KG1 (cell line): ENCODE results near the gene SLC4A1.

Experiments used
- DNase-seq: peaks from one replicate; lab custom pipeline; 2025; lab: John Stamatoyannopoulos, UW

Gene SLC4A1

DNA sequence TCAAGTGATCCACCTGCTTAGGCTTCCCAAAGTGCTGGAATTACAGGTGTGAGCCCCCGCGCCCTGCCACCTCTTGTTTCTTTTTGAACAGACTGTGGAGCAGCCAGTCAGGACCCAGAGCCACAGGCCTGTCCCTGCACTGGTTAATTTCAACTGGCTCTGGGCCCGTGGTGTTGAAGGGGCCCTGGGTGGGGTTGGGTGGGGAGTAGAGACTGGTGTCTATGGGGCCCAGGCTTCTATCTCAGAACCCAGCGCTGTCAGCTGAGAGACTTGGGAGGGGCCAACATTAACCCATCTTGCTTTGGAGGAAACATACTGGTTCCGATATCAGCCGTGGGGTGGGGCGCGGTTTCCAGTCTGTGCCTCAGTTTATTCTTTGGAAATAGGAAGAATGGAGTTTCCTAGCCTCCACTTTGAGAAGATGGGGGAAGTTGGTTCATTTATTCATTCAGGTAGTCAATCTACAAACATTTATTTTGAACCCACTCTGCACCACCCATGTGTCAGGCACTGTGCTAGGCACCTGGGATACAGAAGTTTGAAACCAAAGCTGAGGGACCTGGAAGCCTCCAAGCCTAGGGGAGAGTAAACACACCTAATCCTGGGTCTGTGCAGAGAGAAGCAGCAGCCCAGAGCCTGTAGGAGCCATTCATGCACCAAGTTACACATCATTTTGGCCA lies 15.5 kb upstream of the SLC4A1 start:
- no peak for DNase-seq

DNA sequence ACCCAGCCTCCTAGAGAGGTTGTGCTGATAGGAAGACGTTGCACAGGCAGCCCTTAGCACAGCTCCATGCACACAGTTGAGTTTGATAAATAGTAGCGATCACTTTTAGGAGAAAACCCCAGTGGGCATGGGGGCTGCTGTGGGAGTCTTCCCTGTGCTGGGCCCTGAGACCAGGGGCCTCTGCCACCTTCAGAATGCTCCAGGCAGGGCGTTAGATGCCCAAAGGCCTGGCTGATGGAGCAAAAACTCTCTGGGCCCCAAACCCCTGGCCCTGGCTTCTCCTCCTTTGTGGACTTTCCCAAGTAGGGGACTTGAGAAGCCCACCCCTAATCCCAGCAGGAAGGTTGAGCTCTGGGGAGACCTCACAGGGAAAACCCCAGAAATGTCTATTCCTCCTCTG lies 14.3 kb upstream of the SLC4A1 start:
- DNase-seq, result no peak

DNA sequence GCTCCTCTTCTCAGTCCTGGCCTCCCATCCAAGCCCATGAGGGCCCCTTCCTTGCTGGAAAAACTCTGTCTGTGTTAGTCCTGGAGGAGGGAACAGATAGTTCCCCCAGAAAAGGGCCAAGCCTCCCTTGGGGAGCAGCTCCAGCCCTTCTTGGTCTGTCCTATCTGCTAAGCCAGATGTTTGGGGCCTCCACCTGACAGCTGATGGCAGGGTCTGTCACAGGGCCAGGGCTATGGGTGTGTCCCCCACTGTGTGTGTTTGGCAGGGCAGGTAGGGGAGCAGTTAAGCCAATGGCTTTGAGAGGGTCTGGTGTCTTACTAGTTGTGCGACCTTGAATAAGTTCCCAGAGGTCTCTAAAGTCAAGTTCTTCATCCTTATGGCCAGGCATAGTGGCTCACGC lies 13.6 kb upstream of the SLC4A1 start:
- no peak for DNase-seq

DNA sequence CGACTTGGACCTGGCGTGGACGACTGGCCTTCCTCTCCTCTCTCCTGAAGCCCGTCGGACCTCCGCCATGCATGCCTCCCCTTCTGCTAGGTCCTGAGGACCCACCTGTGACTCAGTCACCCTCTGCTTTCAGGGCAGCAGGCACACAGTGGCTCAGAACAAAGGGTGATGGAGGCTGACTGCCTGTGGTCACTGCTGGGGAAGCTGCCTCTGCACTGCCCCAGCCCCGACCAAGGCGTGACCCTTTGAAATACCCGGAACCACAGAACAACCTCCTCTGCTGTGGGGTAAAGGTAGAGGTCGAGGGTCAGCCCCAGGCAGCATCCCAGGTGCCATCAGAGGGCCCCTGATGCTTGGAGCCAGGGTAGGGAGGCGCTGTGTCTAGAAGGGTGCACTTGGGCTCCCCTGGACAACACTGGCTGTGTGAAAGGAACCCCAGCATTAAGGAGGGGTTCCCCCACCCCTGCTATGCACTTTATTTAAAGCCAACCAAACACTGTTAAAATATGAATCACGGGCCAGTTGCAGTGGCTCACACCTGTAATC lies 12.5 kb upstream of the SLC4A1 start:
- no peak for DNase-seq

DNA sequence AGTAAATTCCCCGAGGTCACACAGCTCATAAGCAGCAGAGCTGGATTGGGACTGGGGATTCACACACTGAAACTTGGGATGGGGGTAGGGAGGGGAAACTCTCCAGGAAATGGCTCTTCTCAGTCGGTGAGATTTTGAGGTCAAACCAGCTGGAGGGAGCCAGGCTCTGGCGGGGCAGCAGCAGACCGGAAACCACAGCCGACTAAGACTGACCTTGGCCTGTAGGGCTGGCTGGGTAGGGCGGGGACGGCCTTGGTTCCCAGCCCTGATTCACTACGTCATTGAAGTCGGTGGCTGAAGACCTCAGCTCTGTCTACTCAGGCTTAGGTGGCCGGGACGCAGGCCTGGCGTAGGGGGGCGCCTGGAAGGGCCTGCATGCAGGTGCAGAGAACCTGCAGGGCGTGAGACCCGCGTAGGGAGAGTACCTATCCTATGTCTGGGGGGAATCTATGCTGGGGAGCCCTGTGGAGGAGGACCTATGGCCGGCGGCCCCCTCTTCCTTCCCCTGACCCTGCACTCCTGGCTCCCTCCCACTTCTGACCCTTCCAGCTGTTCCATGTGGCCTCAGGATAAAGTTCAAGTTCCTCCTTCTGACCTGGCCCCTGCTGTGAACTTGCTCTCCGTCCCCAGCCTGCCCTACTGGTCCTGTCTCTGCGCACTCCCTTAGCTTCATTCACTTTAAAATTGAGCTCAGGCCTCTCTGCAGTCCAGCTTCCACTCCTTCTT lies 11.9 kb upstream of the SLC4A1 start:
- peak; percentile 30 for DNase-seq

DNA sequence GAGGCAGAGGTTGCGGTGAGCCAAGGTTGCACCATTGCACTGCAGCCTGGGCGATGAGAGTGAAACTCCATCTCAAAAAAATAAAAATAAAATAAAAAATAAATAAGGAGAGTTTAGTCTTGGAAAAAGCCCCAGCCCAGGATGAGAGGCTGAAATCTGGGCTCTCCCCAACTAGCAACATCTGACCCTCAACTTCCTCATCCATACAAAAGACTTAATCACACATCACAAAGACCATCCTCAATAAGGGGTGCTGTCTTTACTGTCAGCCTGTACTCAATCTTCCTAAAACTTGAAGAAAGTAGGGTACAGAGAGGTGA lies 11.4 kb upstream of the SLC4A1 start:
- no peak for DNase-seq

DNA sequence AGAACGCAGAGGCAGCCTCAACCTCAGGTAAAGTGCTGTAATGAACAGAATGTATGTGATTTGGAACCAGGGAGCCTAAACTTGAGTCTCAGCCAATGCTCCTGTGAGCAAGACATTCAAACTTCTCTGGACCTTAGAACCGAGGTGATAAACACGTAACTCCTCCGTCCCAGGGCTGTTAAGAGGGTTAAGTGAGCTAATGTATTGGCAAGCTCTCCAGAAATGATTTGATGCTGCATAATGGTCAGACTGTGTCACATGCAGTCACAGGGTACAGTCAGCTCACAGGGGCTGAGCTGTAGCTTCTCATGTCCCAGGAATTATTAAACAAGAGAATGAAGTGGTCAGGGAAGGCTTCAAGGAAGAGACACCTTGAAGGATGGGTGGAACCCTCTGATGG lies 10.0 kb upstream of the SLC4A1 start:
- DNase-seq, result no peak

DNA sequence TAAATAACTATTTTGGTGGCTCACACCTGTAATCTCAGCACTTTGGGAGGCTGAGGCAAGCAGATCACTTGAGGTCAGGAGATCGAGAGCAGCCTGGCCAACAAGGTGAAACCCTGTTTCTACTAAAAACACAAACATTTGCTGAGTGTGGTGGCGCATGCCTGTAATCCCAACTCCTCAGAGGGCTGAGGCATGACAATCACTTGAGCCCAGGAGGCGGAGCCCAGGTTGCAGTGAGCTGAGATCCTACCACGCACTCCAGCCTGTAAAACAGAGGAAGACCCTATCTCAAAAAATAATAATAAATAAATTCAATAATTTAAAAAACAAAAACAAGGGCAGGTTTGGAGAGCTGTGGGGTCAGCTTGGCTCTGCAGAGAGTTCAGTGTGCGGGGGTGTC lies 5.7 kb upstream of the SLC4A1 start:
- no peak for DNase-seq

DNA sequence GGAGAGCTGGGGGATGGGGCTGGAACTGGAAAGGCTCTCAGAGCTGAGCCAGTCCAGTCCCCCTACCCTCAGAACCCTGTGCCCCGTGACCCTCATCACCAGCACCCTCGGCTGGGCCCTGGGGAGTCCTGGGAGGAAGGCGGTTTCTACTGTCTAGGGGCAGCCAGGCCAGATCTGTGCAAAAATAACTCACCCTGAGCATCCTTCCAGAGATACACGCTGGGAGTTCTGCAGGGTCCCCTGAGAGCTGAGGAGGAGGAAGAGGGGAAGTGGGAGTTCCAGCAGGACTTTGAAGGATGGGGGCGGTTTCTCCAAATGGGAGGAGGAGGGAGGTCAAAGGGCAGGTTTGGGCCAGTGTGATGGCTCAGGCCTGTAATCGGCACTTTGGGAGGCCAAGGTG lies 5.0 kb upstream of the SLC4A1 start:
- DNase-seq, result no peak

DNA sequence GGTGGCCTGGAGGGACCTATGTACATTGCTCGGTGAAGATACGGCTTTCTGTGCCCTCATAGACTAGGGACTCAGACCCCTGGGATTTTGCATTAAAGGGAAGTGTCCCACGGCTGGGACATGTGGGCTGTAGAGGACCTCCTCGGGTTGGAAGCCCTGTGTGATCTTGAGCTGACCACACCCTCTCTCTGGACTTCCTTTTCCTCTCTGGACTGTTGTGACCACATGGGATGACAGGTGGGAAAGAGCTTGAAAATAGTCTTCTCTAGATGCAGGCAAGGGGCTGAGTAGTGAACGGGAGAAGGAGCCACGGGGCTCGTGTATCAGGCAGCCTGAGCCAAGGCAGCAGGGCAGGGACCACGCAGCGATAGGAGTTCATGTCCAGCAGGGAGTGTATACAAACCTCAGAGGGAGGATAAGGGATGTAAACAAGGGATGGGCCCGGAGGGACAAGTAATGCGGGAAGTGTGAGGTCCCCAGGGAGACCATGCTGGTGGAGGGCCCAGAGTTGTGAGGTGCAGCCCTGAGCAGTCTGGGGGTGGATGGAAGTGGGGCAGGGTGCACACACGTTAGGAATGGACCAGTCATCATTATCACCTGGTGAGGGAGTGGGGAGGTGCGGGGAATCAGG lies 4.5 kb upstream of the SLC4A1 start:
- DNase-seq, result no peak

DNA sequence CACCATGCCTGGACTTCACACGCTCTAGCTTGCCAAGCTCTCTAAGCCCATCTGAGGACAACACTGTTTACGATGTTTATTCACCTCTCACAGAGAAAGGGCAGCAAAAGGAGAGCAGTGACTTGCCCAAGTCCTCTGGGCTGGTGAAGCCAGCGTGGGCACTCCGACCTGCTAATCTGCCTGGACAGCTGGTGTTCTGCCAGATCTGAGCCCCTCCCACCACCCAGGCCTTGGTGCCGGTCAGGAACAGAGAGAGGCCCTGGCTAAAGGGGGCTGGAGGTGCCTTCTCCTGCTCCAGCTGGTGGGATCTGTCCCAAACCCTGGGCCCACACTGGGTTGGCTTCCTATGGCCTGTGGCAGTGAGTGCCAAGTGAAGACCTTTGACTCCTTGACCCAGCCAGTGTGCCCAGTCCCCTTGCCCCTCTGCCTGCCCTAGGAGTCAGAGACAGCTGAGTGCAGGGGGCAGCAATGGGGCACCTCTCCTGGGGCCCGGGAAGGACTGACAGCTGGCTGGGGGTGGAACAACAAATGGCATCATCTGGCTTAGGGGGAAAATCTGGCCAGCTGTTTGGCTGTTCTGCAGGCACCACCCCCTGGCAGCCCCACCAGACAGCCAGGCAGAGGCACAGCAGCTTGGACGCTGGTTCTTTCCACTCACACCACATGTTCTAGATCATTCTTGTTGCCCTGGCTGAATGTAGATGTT lies 1.8 kb upstream of the SLC4A1 start:
- no peak for DNase-seq

DNA sequence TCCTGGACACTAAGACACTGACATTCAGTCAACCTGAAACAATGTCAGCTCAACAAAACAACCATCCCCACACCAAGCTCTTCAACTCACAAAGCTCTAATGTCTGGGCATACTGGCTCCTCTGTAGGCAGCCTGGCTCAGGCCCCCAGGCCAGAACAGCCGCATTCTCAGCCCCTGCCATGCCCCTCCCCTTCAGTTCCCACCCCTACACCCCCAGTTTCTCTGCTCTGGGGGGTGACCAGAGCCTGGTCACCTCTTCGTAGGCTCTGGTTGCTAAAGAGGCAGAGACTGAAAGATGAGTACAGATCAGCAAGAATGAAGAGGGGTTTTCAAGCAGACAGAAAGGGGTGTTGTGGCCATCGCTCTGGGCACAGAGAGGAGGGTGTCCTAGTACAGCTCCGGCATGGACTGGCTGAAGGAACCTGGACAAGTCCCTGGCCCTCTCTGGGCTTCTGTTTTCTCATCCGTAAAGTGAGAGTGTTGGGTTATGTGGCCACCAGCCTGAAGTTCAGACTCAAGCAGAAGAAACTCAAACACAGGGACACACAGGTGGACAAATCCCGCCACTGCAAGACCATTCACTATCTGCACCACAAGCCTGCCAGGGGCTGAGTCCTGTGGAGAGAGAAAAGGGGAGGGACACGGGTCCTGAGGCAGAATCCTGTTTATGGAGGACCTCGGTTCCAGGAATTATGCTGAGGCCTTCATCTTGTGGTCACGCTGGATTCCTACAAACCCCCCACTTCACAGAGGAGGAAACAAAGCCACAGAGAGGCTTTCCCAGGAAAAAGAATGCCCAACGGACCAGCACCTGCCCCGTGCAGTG lies 987 bp upstream of the SLC4A1 start:
- DNase-seq, result no peak

DNA sequence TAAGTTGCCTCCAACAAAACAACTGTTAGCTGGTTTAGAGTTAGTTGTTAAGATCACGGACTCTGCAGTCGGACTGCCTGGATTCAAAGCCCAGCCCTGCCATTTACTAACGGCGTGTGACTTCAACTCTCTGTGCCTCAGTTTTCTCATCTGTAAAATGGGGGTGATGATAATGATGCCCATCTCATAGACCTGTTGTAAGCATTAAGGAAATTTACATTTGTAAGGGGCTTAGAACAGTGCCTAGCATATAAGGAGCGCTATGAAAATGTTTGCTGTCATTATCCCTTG lies 825 bp downstream of the SLC4A1 start:
- DNase-seq, result no peak

DNA sequence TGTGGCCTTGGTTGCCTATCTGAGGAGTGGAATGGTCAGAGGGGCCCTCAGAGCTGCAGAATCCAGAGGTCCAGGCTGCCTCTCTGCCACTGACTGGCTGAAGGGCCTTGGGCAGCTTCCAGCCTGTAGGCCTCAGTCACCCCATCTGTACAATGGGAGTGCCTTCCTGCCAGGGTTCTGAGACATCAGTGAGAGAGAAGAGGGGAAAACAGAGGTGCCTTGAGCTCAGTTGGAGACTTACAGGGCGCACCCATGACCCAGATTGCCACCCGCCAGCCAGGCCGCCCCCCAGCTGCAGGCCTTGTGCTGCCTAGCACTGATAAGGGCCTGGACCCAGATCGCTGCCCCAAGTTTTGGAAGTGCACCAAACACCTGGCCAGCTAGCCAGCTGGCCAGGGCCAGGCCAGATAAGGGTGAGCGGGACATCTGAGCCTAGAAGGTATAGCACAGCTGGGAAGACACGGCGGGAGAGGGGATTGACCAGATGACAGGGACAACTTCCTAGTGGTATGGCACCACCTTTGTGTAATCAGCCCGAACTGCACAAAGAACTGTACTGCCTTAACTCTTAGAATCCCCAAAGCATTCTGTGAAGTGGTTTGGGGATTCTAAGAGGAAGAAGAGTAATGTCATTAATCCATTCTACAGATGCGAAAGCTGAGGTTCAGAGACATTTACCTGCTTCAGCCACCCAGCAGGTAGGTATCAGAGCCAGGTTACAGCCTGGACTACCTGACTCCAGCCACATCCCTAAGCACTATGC lies 1.4 kb downstream of the SLC4A1 start:
- no peak for DNase-seq

DNA sequence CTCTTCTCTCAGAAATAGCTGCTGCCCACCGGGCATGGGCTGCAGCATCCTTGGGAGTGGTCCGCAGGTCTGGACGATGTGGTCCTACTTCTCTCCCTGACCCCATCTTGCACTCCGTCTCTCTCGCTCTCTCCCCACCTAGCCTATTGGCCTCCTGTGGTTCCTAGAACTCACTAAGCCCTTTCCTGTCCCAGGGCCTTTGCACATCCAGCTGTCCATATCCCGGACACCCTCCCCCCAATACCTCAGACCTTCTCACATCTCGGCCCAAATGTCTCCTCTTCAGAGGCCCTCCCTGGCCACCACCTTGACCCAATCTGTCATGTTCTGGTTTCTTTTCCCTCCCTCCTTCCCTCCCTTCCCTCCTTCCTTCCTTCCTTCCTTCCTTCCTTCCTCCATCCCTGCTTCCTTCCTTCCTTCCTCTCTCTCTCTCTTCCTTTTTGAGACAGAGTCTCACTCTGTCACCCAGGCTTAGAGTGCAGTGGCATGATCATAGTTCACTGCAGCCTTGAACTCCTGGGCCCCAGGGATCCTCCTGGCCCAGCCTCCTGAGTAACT lies 4.5 kb downstream of the SLC4A1 start:
- DNase-seq, result no peak

DNA sequence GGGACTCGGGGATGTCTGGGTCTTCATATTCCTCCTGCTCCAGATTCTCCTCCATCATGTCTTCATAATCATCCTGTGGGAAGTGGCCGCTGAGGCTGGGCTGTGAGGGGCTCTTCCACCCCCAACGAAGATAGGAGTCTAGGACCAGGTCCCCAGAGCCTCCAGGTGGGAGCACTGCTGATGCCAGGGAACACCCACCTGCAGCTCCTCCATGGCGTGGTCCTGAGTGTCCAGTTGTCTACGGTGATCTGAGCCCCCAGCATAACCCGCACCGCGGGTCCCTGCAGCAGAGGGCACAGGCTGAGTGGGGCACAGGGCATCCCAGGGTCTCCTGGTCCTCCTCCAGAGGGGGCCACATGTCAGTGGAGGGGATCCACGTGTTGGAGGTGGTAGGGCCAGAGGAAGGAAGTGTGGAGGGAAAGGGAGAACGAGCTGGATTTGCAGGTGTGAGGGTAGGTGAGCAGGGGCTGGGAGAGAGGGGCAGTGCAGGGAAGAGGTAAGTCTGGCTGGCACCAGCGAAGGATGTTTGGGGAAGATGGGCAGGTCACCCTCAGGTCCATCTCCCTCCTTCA lies 5.2 kb downstream of the SLC4A1 start:
- DNase-seq, result no peak

DNA sequence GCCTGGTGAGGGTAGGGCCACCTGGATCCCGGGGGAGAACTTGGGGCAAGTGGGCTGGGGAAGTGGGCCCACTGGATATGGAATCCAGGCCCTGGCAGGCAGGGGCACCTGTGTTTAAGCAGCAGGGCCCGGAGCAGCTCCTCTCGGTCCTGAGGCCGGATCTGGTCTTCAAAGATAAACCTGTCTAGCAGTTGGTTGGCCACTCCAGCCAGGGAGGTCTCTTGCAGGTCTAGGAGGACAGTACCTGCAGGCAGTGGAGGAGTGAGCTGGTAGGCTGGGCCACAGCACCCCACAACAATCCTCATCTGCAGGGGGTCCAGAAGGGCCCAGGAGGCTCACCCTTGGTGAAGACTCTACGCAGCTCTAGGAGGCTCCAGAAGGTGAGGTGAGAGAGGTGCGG lies 7.6 kb downstream of the SLC4A1 start:
- no peak for DNase-seq

DNA sequence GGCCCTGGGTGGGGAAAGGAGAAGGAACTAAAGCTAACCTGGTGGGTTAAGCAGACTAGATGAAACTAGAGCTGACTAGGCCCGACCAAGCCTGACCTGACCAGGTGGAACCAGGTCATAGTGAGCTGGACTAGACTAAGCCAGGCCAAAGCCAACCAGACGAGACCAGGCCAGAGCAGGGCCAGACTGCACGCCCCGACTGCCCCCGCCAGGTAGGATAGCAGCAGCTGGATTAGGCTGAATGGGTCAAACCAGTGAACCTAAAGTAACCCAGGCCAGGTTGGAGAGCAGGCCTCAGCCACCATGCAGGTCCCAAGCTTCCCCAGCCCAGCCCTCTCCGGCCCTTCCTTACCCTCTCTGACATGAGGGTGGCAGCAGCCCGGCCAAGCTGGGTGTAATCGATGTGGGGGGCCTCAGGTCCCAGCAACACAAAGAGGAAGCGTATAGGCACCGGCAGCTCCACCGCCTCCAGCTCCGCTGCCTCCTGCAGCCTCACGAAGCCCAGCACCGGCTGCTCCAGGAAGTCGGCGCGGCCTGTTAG lies 9.1 kb downstream of the SLC4A1 start:
- DNase-seq, result no peak

DNA sequence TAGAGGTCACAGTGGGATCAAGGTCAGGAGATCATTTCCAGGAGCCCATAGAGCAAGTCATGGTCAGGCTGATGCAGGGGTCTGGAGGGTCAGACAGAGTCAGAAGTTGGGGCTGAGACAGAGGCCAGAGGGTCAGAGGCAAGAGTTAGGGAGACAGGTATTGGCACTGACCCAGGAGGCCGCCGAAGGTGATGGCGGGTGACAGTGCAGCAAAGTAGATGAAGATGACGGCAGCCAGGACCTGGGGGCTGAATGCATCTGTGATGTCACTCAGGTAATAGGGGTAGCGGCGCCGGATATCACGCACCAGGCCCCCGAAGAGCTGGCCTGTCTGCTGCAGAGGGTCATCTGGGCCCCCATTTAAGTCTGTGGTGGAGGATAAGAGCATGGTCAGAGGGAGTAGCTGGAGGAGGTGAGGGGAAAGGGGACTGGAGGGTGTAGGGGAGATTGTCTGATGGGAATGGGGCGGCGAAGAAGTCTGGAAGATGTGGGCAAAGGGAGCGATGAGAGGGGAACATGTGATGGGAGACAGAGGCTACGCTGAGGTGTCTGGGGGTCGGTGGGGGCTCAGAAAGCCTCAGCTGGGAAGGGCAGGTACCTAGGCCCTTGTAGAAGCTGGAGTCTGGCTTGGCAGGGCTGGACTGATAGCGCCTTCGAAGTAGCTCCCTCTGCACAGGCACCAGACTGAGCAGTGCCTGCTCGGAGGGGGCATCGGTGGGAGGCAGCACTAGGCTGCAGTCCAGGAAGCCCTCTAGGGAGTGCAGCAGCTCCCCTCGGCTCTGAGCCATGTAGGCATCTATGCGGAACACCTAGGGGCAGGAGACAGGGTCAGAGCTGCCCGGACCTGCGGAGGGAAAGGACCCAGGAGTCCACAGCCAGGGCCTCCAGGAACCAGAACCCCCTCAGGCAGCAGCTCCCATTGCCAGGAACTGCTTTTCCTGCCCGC lies 9.8 kb downstream of the SLC4A1 start:
- no peak for DNase-seq
